Osteocyte (in vitro differentiated cells): Measurements from ENCODE around the gene PIERCE2. TPM values are rescaled to one million over a fixed set of nuclear protein-coding genes. Genes with fewer than 3 reads are reported as not detected.
"Not testable (repeated sequence)": the region's sequence is repeated elsewhere in the genome, so short reads cannot be mapped to it uniquely, and the experiment has no call there.

Experiments used
- DNase-seq: peaks from one replicate; pipeline ENCODE4 v3.0.0; 2021; ENCODE audit warnings: mixed read lengths; ENCODE audit not compliant: unreplicated experiment; ENCODE audit errors: extremely low spot score
- H3K27ac Mint-ChIP-seq: one replicate; pipeline ENCODE4 v1.8.0; 2021; ENCODE audit warnings: mild to moderate bottlenecking, mixed read lengths; ENCODE audit not compliant: unreplicated experiment
- H3K27me3 Mint-ChIP-seq: one replicate; pipeline ENCODE4 v1.8.0; 2021; ENCODE audit warnings: mixed read lengths; ENCODE audit not compliant: unreplicated experiment
- H3K36me3 Mint-ChIP-seq: one replicate; pipeline ENCODE4 v1.8.0; 2021; ENCODE audit warnings: mixed read lengths; ENCODE audit not compliant: unreplicated experiment
- H3K4me1 Mint-ChIP-seq: one replicate; pipeline ENCODE4 v1.8.0; 2021; ENCODE audit warnings: mixed read lengths; ENCODE audit not compliant: unreplicated experiment
- H3K4me3 Mint-ChIP-seq: one replicate; pipeline ENCODE4 v1.8.0; 2021; ENCODE audit warnings: mild to moderate bottlenecking, moderate library complexity, mixed read lengths; ENCODE audit not compliant: unreplicated experiment
- H3K9me3 Mint-ChIP-seq: one replicate; pipeline ENCODE4 v1.8.0; 2021; ENCODE audit warnings: mixed read lengths; ENCODE audit not compliant: unreplicated experiment
- total RNA-seq: library from RNA; stranded (reverse); gene quantifications from 2 replicates; pipeline ENCODE4 v1.2.1, GENCODE V29; 2021
- TF ChIP-seq, protein P1 (sequence below): fragments of 200-600 bp; sonication (generic); IDR thresholded peaks from 2 replicates; pipeline ENCODE4 v1.5.0; 2021; ENCODE audit warnings: antibody characterized with exemption, mild to moderate bottlenecking, moderate library complexity

PIERCE2 gene
- total RNA-seq, 1 donor from 2014 or later, result 3.0 TPM

DNA sequence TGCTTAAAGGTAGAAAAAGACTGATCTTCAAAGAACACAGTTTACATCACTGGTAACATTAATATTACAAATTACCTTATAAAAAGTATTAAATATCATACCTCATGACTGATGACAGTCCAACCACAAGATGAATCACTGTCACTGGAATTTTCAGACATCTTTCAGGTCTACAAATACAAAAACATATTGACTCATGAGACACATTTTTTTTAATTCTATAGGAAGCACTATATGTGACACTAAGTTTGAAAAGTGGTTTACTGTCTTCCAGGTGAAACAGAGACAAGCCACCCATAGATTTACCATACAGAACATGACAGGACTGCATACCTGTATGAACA is 19.1 kb upstream of the PIERCE2 start:
- Mint-ChIP-seq H3K4me3 (no peak overlapping the region), H3K27ac (peak overlapping the region; percentile 41), H3K36me3 (peaks cover 23% of the 10 kb centered on the region), H3K27me3 (no peaks in the 10 kb centered on the region), H3K9me3 (no peaks in the 10 kb centered on the region), H3K4me1 (peaks cover 11% of the 10 kb centered on the region)
- TF ChIP-seq, protein P1, sequence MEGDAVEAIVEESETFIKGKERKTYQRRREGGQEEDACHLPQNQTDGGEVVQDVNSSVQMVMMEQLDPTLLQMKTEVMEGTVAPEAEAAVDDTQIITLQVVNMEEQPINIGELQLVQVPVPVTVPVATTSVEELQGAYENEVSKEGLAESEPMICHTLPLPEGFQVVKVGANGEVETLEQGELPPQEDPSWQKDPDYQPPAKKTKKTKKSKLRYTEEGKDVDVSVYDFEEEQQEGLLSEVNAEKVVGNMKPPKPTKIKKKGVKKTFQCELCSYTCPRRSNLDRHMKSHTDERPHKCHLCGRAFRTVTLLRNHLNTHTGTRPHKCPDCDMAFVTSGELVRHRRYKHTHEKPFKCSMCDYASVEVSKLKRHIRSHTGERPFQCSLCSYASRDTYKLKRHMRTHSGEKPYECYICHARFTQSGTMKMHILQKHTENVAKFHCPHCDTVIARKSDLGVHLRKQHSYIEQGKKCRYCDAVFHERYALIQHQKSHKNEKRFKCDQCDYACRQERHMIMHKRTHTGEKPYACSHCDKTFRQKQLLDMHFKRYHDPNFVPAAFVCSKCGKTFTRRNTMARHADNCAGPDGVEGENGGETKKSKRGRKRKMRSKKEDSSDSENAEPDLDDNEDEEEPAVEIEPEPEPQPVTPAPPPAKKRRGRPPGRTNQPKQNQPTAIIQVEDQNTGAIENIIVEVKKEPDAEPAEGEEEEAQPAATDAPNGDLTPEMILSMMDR, result no peak
- DNase-seq, result no peak

- Mint-ChIP-seq H3K9me3 (no peaks in the 10 kb centered on the region), H3K4me3 (no peak overlapping the region), H3K27me3 (no peaks in the 10 kb centered on the region), H3K27ac (no peak overlapping the region), H3K4me1 (peaks cover 7% of the 10 kb centered on the region), H3K36me3 (peaks cover 10% of the 10 kb centered on the region)
- TF ChIP-seq, protein P1, result no peak
- DNase-seq, result no peak
Measured at GRCh38 chr15:55394694-55395093, 13.6 kb upstream of the PIERCE2 start.

GRCh38 chr15:55398243-55398642 is 10.1 kb upstream of the PIERCE2 start:
- no peak overlapping the region for H3K27ac Mint-ChIP-seq
- peaks cover 21% of the 10 kb centered on the region for H3K4me1 Mint-ChIP-seq
- no peak for DNase-seq
- H3K4me3 Mint-ChIP-seq, result no peak overlapping the region
- TF ChIP-seq, protein P1, result no peak
- peaks cover 10% of the 10 kb centered on the region for H3K36me3 Mint-ChIP-seq
- H3K27me3 Mint-ChIP-seq, result no peaks in the 10 kb centered on the region
- H3K9me3 Mint-ChIP-seq, result no peaks in the 10 kb centered on the region

- not testable (repeated sequence) for H3K27me3 Mint-ChIP-seq, H3K27ac Mint-ChIP-seq, H3K9me3 Mint-ChIP-seq, DNase-seq, H3K4me3 Mint-ChIP-seq
- Mint-ChIP-seq H3K4me1 (peaks cover 35% of the 10 kb centered on the region), H3K36me3 (peaks cover 10% of the 10 kb centered on the region)
Measured at GRCh38 chr15:55400050-55400449, 8.2 kb upstream of the PIERCE2 start.

GRCh38 chr15:55401786-55402246 is 6.5 kb upstream of the PIERCE2 start:
- peak overlapping the region; percentile 96 for H3K27ac Mint-ChIP-seq
- TF ChIP-seq, protein P1, result no peak
- H3K9me3 Mint-ChIP-seq, result no peaks in the 10 kb centered on the region
- peaks cover 39% of the 10 kb centered on the region for H3K4me1 Mint-ChIP-seq
- peaks cover 9% of the 10 kb centered on the region for H3K36me3 Mint-ChIP-seq
- H3K4me3 Mint-ChIP-seq, result no peak overlapping the region
- no peaks in the 10 kb centered on the region for H3K27me3 Mint-ChIP-seq
- DNase-seq, result no peak

DNA sequence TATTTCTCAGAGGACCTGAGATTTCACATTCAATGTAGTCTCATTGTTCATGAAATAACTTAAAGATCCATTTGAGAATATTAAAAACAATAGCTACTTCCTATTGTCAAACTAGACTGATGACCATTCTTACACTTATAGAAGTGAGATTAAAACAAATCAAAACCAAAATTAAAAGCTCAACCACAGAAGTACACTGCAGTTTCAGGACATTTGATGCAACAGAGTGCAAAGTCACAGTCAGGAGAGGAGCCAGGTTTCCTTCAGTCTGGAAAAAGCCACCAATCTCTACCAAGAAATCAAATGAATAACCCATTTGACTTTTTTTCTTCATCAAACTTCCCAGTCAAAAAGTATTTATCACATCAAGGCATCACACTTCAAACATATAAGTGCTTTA is 5.6 kb upstream of the PIERCE2 start:
- TF ChIP-seq, protein P1, result no peak
- no peak for DNase-seq
- Mint-ChIP-seq H3K9me3 (no peaks in the 10 kb centered on the region), H3K4me3 (peak overlapping the region; percentile 21), H3K27ac (peak overlapping the region; percentile 96), H3K36me3 (peaks cover 9% of the 10 kb centered on the region), H3K27me3 (no peaks in the 10 kb centered on the region), H3K4me1 (peaks cover 43% of the 10 kb centered on the region)
